PC-9 (cell line): ENCODE results near the gene TTC38. TPM values are rescaled to one million over a fixed set of nuclear protein-coding genes. Genes with fewer than 3 reads are reported as not detected.

Experiments used
- BruUV-seq: library from RNA; stranded (reverse); fragments of 400-500 nt; replicated peaks from 2 replicates; lab custom pipeline; 2021; lab: Mats Ljungman, UMichigan
- CTCF ChIA-PET: fragments of 300-600 bp; sonication (Branson Sonifier 250); formaldehyde crosslinking; loops from one replicate; lab custom pipeline; 2022; ENCODE audit warnings: antibody characterized with exemption; lab: Charles Lee
- POLR2A ChIA-PET: fragments of 300-600 bp; sonication (Branson Sonifier 250); formaldehyde crosslinking; loops from one replicate; lab custom pipeline; 2022; ENCODE audit warnings: antibody characterized with exemption; ENCODE audit not compliant: unreplicated experiment; lab: Charles Lee
- DNase-seq, 2 experiments: peaks; one replicate each; pipeline versions ENCODE4 v3.0.0 to v3.0.0-alpha.2; 2015 to 2022; ENCODE audit warnings: mixed read lengths in 1 of 2
- H2AFZ ChIP-seq: fragments of 200-600 bp; sonication (generic); 2 replicates; pipeline ENCODE4 v1.8.1; 2017; ENCODE audit warnings: antibody characterized with exemption
- H3F3A ChIP-seq: fragments of 200-600 bp; sonication (generic); 2 replicates; pipeline ENCODE4 v1.8.1; 2017; ENCODE audit warnings: antibody characterized with exemption, mild to moderate bottlenecking, low read depth; ENCODE audit not compliant: insufficient read depth
- H3K27ac ChIP-seq: fragments of 200-600 bp; sonication (generic); 2 replicates; pipeline ENCODE4 v1.6.1; 2016; ENCODE audit warnings: mixed run types
- H3K27me3 ChIP-seq: fragments of 200-600 bp; sonication (generic); 2 replicates; pipeline ENCODE4 v1.6.1; 2016; ENCODE audit warnings: low read depth, mixed run types; ENCODE audit not compliant: insufficient read depth
- H3K36me3 ChIP-seq: fragments of 200-600 bp; sonication (generic); 2 replicates; pipeline ENCODE4 v1.6.1; 2016; ENCODE audit warnings: low read depth, mixed run types
- H3K4me1 ChIP-seq: fragments of 200-600 bp; sonication (generic); replicated peaks from 2 replicates; pipeline ENCODE4 v1.6.1; 2016; ENCODE audit warnings: mixed run types; ENCODE audit not compliant: insufficient read depth
- H3K4me2 ChIP-seq: fragments of 200-600 bp; sonication (generic); 2 replicates; pipeline ENCODE4 v1.6.1; 2017; ENCODE audit warnings: mixed run types
- H3K4me3 ChIP-seq: fragments of 200-600 bp; sonication (generic); 2 replicates; pipeline ENCODE4 v1.6.1; 2016; ENCODE audit warnings: mixed run types
- H3K79me2 ChIP-seq: fragments of 200-600 bp; sonication (generic); 2 replicates; pipeline ENCODE4 v1.6.1; 2017; ENCODE audit warnings: low read depth, mixed run types
- H3K9me2 ChIP-seq: fragments of 200-600 bp; sonication (generic); 2 replicates; pipeline ENCODE4 v1.8.1; 2017; ENCODE audit warnings: mild to moderate bottlenecking; ENCODE audit not compliant: insufficient read depth
- H3K9me3 ChIP-seq: fragments of 200-600 bp; sonication (generic); 2 replicates; pipeline ENCODE4 v1.8.1; 2016; ENCODE audit warnings: low read depth; ENCODE audit not compliant: insufficient read depth
- H4K20me1 ChIP-seq: fragments of 200-600 bp; sonication (generic); 2 replicates; pipeline ENCODE4 v1.8.1; 2017; ENCODE audit not compliant: insufficient read depth
- CTCF ChIP-seq: fragments of 200-600 bp; sonication (generic); conservative IDR thresholded peaks from 2 replicates; pipeline ENCODE4 v1.6.1; 2017; ENCODE audit warnings: mixed run types, antibody characterized with exemption, mild to moderate bottlenecking, moderate library complexity
- EZH2 ChIP-seq: fragments of 200-600 bp; sonication (generic); IDR thresholded peaks from 2 replicates; pipeline ENCODE4 v1.8.0; 2017; ENCODE audit warnings: antibody characterized with exemption, low read depth
- intact Hi-C: fragments of 100-400 bp; cut with micrococcal nuclease; formaldehyde crosslinking; loops from one replicate; pipeline ENCODE4 v1.10.0; 2022; ENCODE audit not compliant: unreplicated experiment
- total RNA-seq: library from RNA; stranded (reverse); gene quantifications from 2 replicates; pipeline ENCODE4 v1.2.3, GENCODE V29; 2021

The TTC38 gene
- total RNA-seq, 1 experiment from 2014 or later: 15.2 TPM

- no TSS peak for BruUV-seq
- intact Hi-C loops: no loop called here
- TF ChIP-seq EZH2: no peak
- no peak for TF ChIP-seq CTCF
- Histone ChIP-seq H3K36me3 (no peaks in the 10 kb centered on the region), H2AFZ (no peak overlapping the region), H3K9me2 (no peaks in the 10 kb centered on the region), H4K20me1 (peaks cover 3% of the 10 kb centered on the region; the same call in 1 of the 2 replicates), H3K9me3 (no peaks in the 10 kb centered on the region), H3F3A (no peaks in the 10 kb centered on the region), H3K27ac (no peak overlapping the region), H3K4me2 (no peak overlapping the region), H3K79me2 (no peaks in the 10 kb centered on the region), H3K27me3 (no peaks in the 10 kb centered on the region), H3K4me1 (no peaks in the 10 kb centered on the region), H3K4me3 (no peak overlapping the region)
- DNase-seq: no peak
- POLR2A ChIA-PET: no interaction called here
- CTCF ChIA-PET: no interaction called here
Measured at GRCh38 chr22:46240506-46240905, 27.3 kb upstream of the TTC38 start.

- CTCF ChIA-PET: no interaction called here
- no peaks in the 10 kb centered on the region for H3F3A ChIP-seq
- no peaks in the 10 kb centered on the region for H3K4me1 ChIP-seq
- H3K4me3 ChIP-seq: no peak overlapping the region
- no peaks in the 10 kb centered on the region for H3K27me3 ChIP-seq
- H3K9me3 ChIP-seq: no peaks in the 10 kb centered on the region
- H3K9me2 ChIP-seq: no peaks in the 10 kb centered on the region
- POLR2A ChIA-PET: interaction anchor here (0.7 kb wide), 1 partner anchor 69 kb away, joined by 6 read pairs; no protein-coding TSS in a partner anchor
- no peaks in the 10 kb centered on the region for H3K79me2 ChIP-seq
- no TSS peak for BruUV-seq
- intact Hi-C loops: no loop called here
- no peak overlapping the region for H2AFZ ChIP-seq
- H3K4me2 ChIP-seq: no peak overlapping the region
- H4K20me1 ChIP-seq: peaks cover 3% of the 10 kb centered on the region; the same call in 1 of the 2 replicates
- DNase-seq: no peak
- no peaks in the 10 kb centered on the region for H3K36me3 ChIP-seq
- H3K27ac ChIP-seq: no peak overlapping the region
- no peak for TF ChIP-seq CTCF
Measured at GRCh38 chr22:46240907-46241306, 26.9 kb upstream of the TTC38 start.

GRCh38 chr22:46241396-46242007 is 26.3 kb upstream of the TTC38 start:
- TF ChIP-seq CTCF (no peak), EZH2 (no peak)
- intact Hi-C loops: no loop called here
- H3F3A ChIP-seq: no peaks in the 10 kb centered on the region
- no TSS peak for BruUV-seq
- DNase-seq: no peak
- H3K27me3 ChIP-seq: no peaks in the 10 kb centered on the region
- peaks cover 3% of the 10 kb centered on the region; the same call in 1 of the 2 replicates for H4K20me1 ChIP-seq
- no peaks in the 10 kb centered on the region for H3K4me1 ChIP-seq
- no peak overlapping the region for H3K4me3 ChIP-seq
- no peaks in the 10 kb centered on the region for H3K36me3 ChIP-seq
- POLR2A ChIA-PET: interaction anchor here (0.7 kb wide), 1 partner anchor 70 kb away, joined by 6 read pairs; no protein-coding TSS in a partner anchor
- no peak overlapping the region for H3K27ac ChIP-seq
- H3K9me2 ChIP-seq: no peaks in the 10 kb centered on the region
- H3K4me2 ChIP-seq: no peak overlapping the region
- H3K9me3 ChIP-seq: no peaks in the 10 kb centered on the region
- H3K79me2 ChIP-seq: no peaks in the 10 kb centered on the region
- CTCF ChIA-PET: interaction anchor here (0.6 kb wide), 1 partner anchor 119 kb away, joined by 6 read pairs; no protein-coding TSS in a partner anchor
- H2AFZ ChIP-seq: no peak overlapping the region
